ENCODE measurements around the gene ABCC4. TPM values are rescaled to one million over a fixed set of nuclear protein-coding genes. Genes with fewer than 3 reads are reported as not detected.

The ABCC4 gene
- total and polyA plus RNA-seq, 9 of the 15 experiments (the other 6 are each of a cell fraction or from before 2014, with no cell fraction given), result 9.4 to 46.1 (median 25.4) TPM

DNA sequence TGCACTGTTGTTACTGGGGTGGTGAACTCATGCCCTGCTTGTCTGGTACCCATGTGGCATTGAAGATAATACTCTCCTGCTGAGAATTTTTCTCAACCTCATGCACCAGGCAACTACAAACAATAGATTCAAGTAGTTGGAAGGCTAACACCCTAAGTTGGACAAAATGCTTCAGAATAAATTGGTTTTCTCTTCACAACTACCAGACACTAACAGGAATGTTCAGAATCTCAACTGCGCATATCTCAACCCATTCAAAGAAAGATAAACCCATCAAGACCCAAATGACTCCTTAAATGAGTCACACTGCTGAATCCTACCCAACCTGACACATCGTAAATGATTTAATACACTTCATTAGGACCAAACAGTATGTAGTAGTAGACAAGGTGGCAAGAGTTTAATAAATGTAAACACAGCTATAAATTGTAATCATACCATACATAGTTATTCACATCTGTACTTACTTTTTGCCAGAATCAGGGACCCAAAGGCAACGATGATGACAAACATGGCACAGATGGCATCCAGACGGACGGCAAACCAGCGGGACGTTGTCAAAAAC is 227.4 kb downstream of the ABCC4 start:
- no peaks in the 10 kb centered on the region for H3K4me1 ChIP-seq (replicated peaks in 1 of 2; ENCODE audit: control insufficient read depth in 2 of 2, insufficient read depth in 2 of 2, low read length in 2 of 2)
- TF ChIP-seq, protein P1, sequence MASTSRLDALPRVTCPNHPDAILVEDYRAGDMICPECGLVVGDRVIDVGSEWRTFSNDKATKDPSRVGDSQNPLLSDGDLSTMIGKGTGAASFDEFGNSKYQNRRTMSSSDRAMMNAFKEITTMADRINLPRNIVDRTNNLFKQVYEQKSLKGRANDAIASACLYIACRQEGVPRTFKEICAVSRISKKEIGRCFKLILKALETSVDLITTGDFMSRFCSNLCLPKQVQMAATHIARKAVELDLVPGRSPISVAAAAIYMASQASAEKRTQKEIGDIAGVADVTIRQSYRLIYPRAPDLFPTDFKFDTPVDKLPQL (IDR thresholded peaks at IDR 0.05; ENCODE audit: extremely low read depth, insufficient read length), result no peak
- TF ChIP-seq NFXL1 (CRISPR knock-in tag; IDR thresholded peaks at IDR 0.05) (no peak), BMI1 (IDR thresholded peaks at IDR 0.05; ENCODE audit: low read length) (no peak), SNRNP70 (optimal IDR thresholded peaks at IDR 0.05; ENCODE audit: low read depth, low read length) (no peak), ZNF707 (CRISPR knock-in tag; conservative IDR thresholded peaks at IDR 0.05) (no peak), TAF7 (tag; IDR thresholded peaks at IDR 0.05) (no peak), POLR2H (tag; IDR thresholded peaks at IDR 0.05; ENCODE audit: low read depth) (no peak), NCOA2 (IDR thresholded peaks at IDR 0.05; ENCODE audit: partially characterized antibody in 2 of 2) (no peak), FOXJ3 (CRISPR knock-in tag; IDR thresholded peaks at IDR 0.05) (no peak), ZNF778 (CRISPR knock-in tag; IDR thresholded peaks at IDR 0.05) (no peak), ZNF830 (CRISPR knock-in tag; IDR thresholded peaks at IDR 0.05) (no peak), ARID2 (IDR thresholded peaks at IDR 0.05) (no peak), YY1 (IDR thresholded peaks at IDR 0.05; ENCODE audit: borderline replicate concordance in 1 of 3, control insufficient read depth in 1 of 3, extremely low read depth in 1 of 3, insufficient read depth in 3 of 3, insufficient read length in 1 of 3, insufficient replicate concordance in 2 of 3, low read depth in 1 of 3, low read length in 2 of 3) (no peak)
- TF ChIP-seq, protein P2, sequence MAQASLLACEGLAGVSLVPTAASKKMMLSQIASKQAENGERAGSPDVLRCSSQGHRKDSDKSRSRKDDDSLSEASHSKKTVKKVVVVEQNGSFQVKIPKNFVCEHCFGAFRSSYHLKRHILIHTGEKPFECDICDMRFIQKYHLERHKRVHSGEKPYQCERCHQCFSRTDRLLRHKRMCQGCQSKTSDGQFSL (CRISPR knock-in tag; IDR thresholded peaks at IDR 0.05), result no peak
- TF ChIP-seq, protein P2 (tag; IDR thresholded peaks at IDR 0.05), result no peak
- H2AFZ ChIP-seq (ENCODE audit: low read depth, low read length), result no peak overlapping the region
- CTCF ChIA-PET (ENCODE audit: low intra/inter-chr PET ratio), result no interaction called here
- H3K9ac ChIP-seq (ENCODE audit: insufficient read depth in 1 of 2, low read depth in 2 of 2, low read length in 2 of 2), result no peak overlapping the region
- intact Hi-C loops (cut with micrococcal nuclease), result no loop called here
- ATAC-seq, result no peak
- DNase-seq (ENCODE audit: extremely low read depth in 1 of 4, low spot score in 3 of 4), result no peak
- POLR2A ChIA-PET, result interaction anchor here (1.1 kb wide), 1 partner anchor 11 kb away, joined by 3 read pairs; no protein-coding TSS in a partner anchor
- H3K9me3 ChIP-seq (replicated peaks; ENCODE audit: control insufficient read depth, insufficient read depth, low read depth, low read length), result no peaks in the 10 kb centered on the region
- H4K20me1 ChIP-seq (replicated peaks; ENCODE audit: control insufficient read depth, insufficient read depth, low read length), result 0 out of 2 replicates have a peak, but pooled peaks cover 3% of the 10 kb centered on the region
- H3K4me2 ChIP-seq (ENCODE audit: insufficient read depth, low read length), result no peak overlapping the region
- no peaks in the 10 kb centered on the region for H3K9me1 ChIP-seq (ENCODE audit: control insufficient read depth, insufficient read depth, low read length)
- in situ Hi-C loops (cut with MboI), result no loop called here
- BruUV-seq (replicated peaks), result no TSS peak
- no peak overlapping the region for H3K4me3 ChIP-seq
- no peaks in the 10 kb centered on the region for H3K27me3 ChIP-seq (ENCODE audit: control insufficient read depth in 2 of 2, insufficient read depth in 2 of 2, low read length in 2 of 2)
- H3K27ac ChIP-seq (ENCODE audit: extremely low read depth, low read depth, low read length), result no peak overlapping the region
- 92% methylated on average over 6 of the region's 7 CpGs for WGBS (ENCODE audit: insufficient coverage, low coverage, missing lambda C conversion rate)
- H3K36me3 ChIP-seq (ENCODE audit: control insufficient read depth, insufficient read depth, low read length), result peaks cover 48% of the 10 kb centered on the region; the same call in 2 of the 3 replicates
- no peaks in the 10 kb centered on the region for H3K79me2 ChIP-seq (ENCODE audit: control insufficient read depth, insufficient read depth, low read length)
- FAIRE-seq, result no peak

Measured in K562 (cell line).